Duodenal mucosa (tissue), 2 donors: ENCODE results near the gene RRM2.

ENCODE experiments used
- H3K27ac ChIP-seq: one replicate; pipeline ENCODE4 v1.7.0; 2013; ENCODE audit warnings: low read depth, low read length
- H3K27me3 ChIP-seq, 2 donors: one replicate each; pipeline ENCODE4 v1.7.0; 2013; ENCODE audit warnings: low read length in 2 of 2, control low read depth in 1 of 2; ENCODE audit not compliant: insufficient read depth in 2 of 2, control insufficient read depth in 1 of 2
- H3K36me3 ChIP-seq, 2 donors: one replicate each; pipeline ENCODE4 v1.7.0; 2013; ENCODE audit warnings: low read length in 2 of 2, control low read depth in 1 of 2; ENCODE audit not compliant: insufficient read depth in 2 of 2, control insufficient read depth in 1 of 2
- H3K4me1 ChIP-seq, 2 donors: one replicate each; pipeline ENCODE4 v1.7.0; 2013; ENCODE audit warnings: low read length in 2 of 2, control low read depth in 1 of 2; ENCODE audit not compliant: insufficient read depth in 2 of 2, control insufficient read depth in 1 of 2
- H3K4me3 ChIP-seq, 2 donors: one replicate each; pipeline ENCODE4 v1.7.0; 2013; ENCODE audit warnings: low read length in 2 of 2, low read depth in 1 of 2
- H3K9ac ChIP-seq, 2 donors: one replicate each; pipeline ENCODE4 v1.7.0; 2013; ENCODE audit warnings: low read length in 2 of 2, low read depth in 1 of 2
- H3K9me3 ChIP-seq, 2 donors: one replicate each; pipeline ENCODE4 v1.7.0; 2013; ENCODE audit warnings: low read length in 2 of 2, control low read depth in 1 of 2; ENCODE audit not compliant: control insufficient read depth in 1 of 2

The RRM2 gene

DNA sequence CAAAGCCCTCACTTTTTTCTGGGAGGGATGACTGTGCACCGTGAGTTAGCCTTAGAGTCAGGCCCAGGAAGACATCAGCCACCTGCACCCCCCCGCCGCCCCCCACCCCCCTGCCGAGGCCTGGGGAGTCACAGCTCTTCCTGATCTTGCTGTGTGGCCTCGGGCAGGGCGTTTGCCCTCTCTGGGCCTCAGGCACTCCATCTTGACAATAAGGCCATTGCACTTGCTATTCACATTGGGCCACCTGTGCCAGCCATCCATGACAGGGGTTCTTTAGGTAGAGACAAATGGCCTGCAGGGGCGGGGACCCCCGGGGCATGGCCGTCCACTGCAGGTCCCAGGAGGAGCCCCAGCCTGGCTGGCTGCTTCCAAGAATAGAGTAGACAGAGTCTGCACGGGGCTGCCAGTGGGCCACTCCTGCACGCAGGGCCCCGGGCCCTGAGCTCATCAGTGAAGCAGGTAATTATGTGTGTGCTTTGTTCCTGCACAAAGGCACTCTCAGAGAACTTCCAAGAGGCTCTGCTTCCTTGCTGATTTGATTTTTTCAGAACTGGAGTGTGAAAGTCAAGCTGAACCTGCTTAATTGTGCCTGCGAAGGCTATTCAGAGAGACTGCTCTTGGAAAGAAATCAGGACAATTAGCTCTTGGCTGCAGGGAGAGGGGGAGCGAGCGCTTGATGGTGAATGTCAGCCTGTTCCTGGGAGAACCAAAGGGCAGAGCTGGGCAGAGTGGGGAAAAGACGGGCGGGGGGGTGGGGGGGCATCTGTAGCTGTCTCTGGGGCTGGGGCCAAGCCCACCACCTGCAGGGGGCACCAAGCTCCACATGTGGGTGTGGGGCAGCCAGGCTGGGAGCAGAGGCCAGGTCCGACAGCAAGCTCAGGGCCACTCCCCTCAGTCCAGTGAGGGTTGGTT lies 40.3 kb downstream of the RRM2 start:
- no peak overlapping the region for H3K4me3 ChIP-seq
- peaks cover 0 to 3% of the 10 kb centered on the region in 2 donors for H3K36me3 ChIP-seq
- H3K27ac ChIP-seq: no peak overlapping the region
- H3K9ac ChIP-seq: no peak overlapping the region
- H3K4me1 ChIP-seq: peaks cover 15 to 17% of the 10 kb centered on the region in 2 donors
- H3K9me3 ChIP-seq: no peaks in the 10 kb centered on the region
- no peaks in the 10 kb centered on the region for H3K27me3 ChIP-seq

- Histone ChIP-seq H3K4me1 (peaks cover 15 to 17% of the 10 kb centered on the region in 2 donors), H3K4me3 (no peak overlapping the region), H3K9me3 (no peaks in the 10 kb centered on the region), H3K36me3 (peaks cover 0 to 3% of the 10 kb centered on the region in 2 donors), H3K27me3 (no peaks in the 10 kb centered on the region), H3K27ac (no peak overlapping the region), H3K9ac (no peak overlapping the region)
Measured at GRCh38 chr2:10163498-10164486, 41.3 kb downstream of the RRM2 start.

DNA sequence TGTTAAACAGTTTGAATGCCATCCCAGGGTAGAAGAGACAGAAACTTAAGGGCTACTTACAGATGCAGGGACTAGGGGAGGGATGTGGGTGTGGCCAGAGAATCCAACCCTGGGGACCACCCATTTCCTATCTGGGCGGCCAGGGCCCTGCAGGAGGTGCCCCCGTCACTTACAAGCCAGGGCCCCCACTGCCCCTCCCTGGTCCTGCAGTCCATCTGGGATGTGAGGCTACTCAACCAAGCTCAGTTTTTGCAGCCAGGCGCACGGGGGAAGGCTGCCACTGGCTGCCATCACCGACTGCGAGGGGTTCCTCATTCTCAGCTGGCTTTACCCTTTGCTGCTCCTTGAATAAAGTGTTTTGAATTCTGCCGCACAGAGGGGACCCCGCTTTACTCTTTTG lies 42.1 kb downstream of the RRM2 start:
- H3K27me3 ChIP-seq: no peaks in the 10 kb centered on the region
- peaks cover 15 to 17% of the 10 kb centered on the region in 2 donors for H3K4me1 ChIP-seq
- no peaks in the 10 kb centered on the region for H3K9me3 ChIP-seq
- H3K9ac ChIP-seq: no peak overlapping the region
- H3K4me3 ChIP-seq: no peak overlapping the region
- peaks cover 0 to 3% of the 10 kb centered on the region in 2 donors for H3K36me3 ChIP-seq
- no peak overlapping the region for H3K27ac ChIP-seq

DNA sequence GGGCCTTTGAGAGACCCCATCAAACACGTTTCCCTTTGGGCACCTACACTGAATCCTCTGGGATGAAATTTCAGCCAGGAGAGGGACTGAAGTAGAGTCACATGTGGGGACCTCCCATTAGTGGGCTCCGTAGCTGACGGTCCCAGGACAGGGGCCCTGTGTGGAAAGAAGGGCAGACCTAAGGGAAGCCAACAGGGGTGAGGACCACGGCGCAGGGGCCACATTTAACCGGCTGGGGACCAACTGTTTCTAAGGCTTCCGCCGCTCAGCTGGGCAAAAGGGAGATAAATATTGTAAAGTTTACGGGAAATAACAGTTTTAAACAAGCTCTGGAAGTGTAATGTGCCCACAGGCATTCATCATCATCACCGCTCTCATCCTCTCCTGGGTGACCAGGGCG lies 42.7 kb downstream of the RRM2 start:
- no peak overlapping the region for H3K4me3 ChIP-seq
- H3K27me3 ChIP-seq: no peaks in the 10 kb centered on the region
- H3K4me1 ChIP-seq: peaks cover 15 to 17% of the 10 kb centered on the region in 2 donors
- H3K9me3 ChIP-seq: no peaks in the 10 kb centered on the region
- no peak overlapping the region for H3K9ac ChIP-seq
- H3K27ac ChIP-seq: no peak overlapping the region
- peaks cover 0 to 3% of the 10 kb centered on the region in 2 donors for H3K36me3 ChIP-seq

GRCh38 chr2:10165861-10166675 lies 43.5 kb downstream of the RRM2 start:
- H3K9me3 ChIP-seq: no peaks in the 10 kb centered on the region
- H3K27me3 ChIP-seq: no peaks in the 10 kb centered on the region
- H3K9ac ChIP-seq: no peak overlapping the region
- H3K4me1 ChIP-seq: peaks cover 9% of the 10 kb centered on the region in 2 donors
- H3K4me3 ChIP-seq: no peak overlapping the region
- H3K27ac ChIP-seq: no peak overlapping the region
- H3K36me3 ChIP-seq: peaks cover 0 to 3% of the 10 kb centered on the region in 2 donors

GRCh38 chr2:10166676-10167292 lies 44.2 kb downstream of the RRM2 start:
- H3K27me3 ChIP-seq: no peaks in the 10 kb centered on the region
- H3K9me3 ChIP-seq: no peaks in the 10 kb centered on the region
- H3K4me3 ChIP-seq: no peak overlapping the region
- no peak overlapping the region for H3K27ac ChIP-seq
- peaks cover 0 to 3% of the 10 kb centered on the region in 2 donors for H3K36me3 ChIP-seq
- peaks cover 2 to 3% of the 10 kb centered on the region in 2 donors for H3K4me1 ChIP-seq
- H3K9ac ChIP-seq: no peak overlapping the region

- Histone ChIP-seq H3K36me3 (peaks cover 0 to 3% of the 10 kb centered on the region in 2 donors), H3K4me3 (no peak overlapping the region), H3K9me3 (no peaks in the 10 kb centered on the region), H3K27me3 (no peaks in the 10 kb centered on the region), H3K9ac (no peak overlapping the region), H3K27ac (no peak overlapping the region), H3K4me1 (no peaks in the 10 kb centered on the region)
Measured at GRCh38 chr2:10167316-10167715, 44.8 kb downstream of the RRM2 start.

GRCh38 chr2:10168221-10168620 lies 45.7 kb downstream of the RRM2 start:
- Histone ChIP-seq H3K36me3 (peaks cover 0 to 6% of the 10 kb centered on the region in 2 donors), H3K4me3 (no peak overlapping the region), H3K9ac (no peak overlapping the region), H3K27me3 (no peaks in the 10 kb centered on the region), H3K9me3 (no peaks in the 10 kb centered on the region), H3K4me1 (no peaks in the 10 kb centered on the region), H3K27ac (no peak overlapping the region)

GRCh38 chr2:10169053-10169578 lies 46.6 kb downstream of the RRM2 start:
- Histone ChIP-seq H3K27me3 (no peaks in the 10 kb centered on the region), H3K9me3 (no peaks in the 10 kb centered on the region), H3K36me3 (peaks cover 0 to 7% of the 10 kb centered on the region in 2 donors), H3K9ac (no peak overlapping the region), H3K4me1 (no peaks in the 10 kb centered on the region), H3K4me3 (no peak overlapping the region), H3K27ac (no peak overlapping the region)
